NCI-H1417 (cell line): ENCODE measurements around the gene PARL.

Experiments
- DNase-seq, 3 experiments: peaks; one replicate each; lab custom pipeline; 2025; lab: John Stamatoyannopoulos, UW

PARL gene, protein sequence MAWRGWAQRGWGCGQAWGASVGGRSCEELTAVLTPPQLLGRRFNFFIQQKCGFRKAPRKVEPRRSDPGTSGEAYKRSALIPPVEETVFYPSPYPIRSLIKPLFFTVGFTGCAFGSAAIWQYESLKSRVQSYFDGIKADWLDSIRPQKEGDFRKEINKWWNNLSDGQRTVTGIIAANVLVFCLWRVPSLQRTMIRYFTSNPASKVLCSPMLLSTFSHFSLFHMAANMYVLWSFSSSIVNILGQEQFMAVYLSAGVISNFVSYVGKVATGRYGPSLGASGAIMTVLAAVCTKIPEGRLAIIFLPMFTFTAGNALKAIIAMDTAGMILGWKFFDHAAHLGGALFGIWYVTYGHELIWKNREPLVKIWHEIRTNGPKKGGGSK

DNA sequence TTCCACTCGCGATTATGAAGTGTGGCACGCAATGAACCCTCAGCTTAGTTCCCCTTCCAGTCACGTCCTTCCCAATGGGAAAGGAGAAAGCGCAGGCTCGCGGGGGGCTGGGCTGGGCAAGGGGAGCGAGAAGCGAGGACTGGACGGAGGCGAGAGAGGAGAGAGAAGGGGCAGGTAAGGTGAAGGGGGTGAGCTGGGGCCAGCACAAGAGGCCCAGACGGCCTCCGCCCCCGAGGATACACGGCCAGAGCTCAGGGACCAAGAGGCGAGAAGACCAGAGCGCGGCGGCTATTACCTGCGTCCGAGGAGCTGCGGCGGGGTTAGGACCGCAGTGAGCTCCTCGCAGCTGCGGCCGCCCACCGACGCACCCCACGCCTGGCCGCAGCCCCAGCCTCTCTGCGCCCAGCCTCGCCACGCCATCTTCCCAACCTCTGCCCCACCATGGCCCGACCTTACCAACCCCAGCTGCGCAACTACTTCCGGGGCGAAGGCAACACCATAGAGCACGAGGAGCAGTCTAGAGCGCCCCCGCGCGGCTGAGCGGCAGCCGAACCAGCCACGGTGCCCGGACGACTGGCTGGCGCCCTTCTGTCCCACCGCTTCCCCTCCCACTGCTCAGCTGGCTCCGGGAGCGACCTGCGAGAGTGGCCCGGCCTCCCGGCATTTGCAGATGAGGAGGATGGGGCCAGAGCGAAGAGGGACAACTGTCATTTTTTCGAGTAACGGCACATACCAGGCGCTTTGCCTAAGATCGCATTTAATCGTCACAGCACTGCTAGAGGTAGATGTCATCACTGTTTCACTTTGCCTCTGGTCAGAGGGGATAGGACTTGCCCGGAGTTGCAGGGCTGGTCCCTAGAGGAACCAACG, at the start of gene PARL:
TSS of gene PARL (minus strand) at position 454 of the 870 bp plus-strand sequence. CDS start at position 420, 34 bp downstream.
- DNase-seq = peak; percentile 93 to 97 (median 96)

DNA sequence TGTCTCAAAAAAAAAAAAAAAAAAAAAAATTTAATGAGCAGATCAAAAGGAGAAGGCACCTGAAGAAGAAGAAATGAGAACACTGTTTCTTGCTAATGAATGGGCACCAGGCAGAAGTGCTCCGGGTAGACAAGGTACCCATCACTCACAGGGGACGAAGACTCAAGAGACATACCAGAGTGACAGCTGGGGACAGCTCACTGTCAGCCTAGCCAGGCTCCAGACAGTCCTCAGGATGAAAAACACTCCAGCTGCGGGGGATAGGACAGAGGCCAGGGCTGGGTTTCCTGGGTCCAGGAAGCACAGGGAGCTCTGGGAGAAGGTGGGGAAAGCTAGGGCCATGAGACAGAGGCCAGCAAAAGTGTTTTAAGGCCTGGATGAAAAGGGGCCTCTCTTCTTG, 48.5 kb upstream of the PARL start:
- no peak for DNase-seq

DNA sequence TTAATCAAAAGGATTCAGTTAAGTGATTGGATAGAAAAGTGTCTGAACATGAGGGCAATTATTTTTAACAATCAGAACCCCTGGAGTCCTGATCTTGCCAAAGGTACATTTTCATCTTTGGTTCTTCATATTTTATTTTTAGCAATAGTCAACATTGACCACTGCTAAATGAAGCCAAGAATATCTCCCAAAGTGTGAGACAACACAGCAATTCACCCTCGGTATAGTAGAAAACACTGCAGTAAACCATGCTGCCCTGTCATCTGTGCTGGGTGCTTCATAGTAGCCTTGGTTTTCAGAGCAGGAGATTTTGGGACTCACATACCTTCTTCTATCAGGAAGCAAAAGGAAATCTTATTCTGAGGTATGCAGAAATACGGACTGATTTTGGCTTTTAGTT, 47.2 kb upstream of the PARL start:
- no peak for DNase-seq

DNA sequence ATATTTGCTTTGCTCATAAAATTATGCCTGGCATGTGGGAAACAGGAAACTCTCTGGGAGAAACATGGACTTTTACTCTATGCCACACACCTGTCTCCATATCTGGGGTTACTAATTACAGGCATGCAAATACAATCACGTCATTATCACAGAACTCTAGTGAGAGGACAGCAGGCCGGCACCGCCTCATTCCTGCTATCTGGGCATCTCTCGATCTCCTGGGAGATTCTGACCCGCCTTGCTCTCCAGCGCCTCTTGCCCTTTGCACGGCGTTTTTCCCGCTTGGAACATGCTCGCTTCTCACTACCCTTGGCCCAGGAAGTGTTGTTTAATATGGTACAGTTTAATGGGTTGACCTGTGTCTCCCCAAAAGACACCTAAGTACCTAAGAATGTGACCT, 45.4 kb upstream of the PARL start:
- peak in 1 of 3 experiments; percentile 21 for DNase-seq

DNA sequence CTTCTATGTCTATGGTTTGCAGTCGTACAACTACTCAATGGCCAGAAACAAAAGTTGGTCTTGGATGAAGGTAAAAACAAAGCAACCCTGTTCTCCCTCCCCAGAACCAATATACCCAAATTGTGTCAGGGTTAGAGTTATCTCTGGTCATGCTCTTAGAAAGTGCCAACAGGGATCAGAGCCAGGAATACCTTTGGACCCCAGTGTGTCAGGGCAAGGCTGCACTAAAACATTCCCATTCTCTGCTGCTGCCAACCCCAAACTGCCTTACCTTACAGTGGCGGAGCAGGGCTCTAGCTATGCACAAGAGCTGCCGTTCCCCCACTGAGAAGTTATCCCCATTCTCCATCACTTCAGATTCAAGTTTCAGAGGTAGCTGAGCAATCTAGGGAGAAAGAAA, 42.4 kb upstream of the PARL start:
- DNase-seq = no peak

DNA sequence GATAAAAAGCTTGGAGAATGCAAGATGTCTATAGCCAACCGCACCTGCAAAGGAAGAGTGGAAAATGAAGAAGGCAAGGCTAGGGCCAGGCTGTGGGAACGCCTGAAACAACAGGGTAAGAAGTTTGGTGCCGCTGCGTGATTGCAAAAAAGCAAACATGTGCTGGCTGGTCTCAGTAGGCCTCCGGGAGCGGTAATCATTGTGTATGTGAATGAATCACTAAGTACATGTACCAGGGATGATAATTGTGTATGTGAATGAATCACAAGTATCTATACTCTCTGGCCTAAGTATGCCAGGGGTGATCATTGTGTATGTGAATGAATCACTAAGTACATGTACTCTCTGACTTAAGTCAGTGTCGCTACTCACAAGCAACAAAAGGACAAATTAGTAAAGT, 40.3 kb upstream of the PARL start:
- DNase-seq = no peak

DNA sequence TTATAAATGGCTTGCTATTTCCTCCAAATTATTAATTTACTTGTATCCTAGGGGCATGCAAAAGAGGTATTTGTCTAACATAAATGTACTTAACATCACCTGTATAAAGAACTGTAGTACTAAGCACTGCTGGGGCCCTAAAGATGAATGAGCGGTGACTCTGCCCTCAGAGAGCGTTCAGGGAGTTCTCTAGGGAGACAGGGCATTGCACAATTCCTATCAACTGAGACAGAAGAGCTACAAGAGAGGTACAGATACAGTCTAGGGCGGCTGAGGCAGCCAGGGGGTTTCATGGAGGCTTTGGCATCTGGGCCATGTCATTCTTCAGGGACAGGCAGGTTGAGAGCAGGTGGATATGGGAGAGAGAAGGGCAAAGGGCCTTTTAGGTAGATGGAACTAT, 39.9 kb upstream of the PARL start:
- no peak for DNase-seq

DNA sequence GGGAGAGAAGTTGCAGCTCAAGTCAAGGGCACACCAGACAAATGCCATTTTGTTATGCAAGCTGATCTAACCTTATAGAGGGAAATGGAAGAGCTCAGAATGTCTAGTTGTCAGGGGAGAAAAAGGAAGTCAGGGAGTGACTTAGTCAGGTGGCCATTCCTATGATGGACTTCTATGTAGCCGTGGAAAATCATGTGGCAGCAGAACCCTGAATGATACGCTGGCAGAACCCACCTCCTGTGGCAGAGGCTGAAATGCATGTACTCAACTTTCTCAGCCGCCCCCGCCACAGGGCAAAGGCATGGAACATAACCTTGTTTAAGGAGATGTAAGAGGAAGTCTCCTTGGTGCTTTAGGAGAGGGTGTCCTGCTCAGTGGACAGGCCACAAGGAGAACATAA, 37.7 kb upstream of the PARL start:
- no peak for DNase-seq

DNA sequence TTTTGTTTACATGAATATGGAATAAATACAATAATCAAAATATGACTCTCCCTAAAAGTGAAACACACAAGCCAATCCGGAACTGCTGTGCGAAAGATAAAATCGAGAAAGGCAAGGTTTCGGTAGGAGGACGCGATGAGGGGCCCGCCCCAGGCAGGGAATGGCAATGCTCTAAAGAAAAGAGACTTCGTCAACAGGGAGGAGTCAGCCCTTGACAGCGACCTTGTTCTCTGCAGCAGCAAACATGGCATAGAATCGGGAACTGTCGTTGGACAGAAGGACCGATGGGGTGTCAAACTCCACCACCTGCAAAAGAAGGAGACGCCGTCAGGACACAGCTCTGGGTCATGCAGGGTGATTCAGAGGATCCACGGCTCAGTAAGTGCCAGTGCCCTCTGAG, 36.4 kb upstream of the PARL start:
- DNase-seq = no peak

DNA sequence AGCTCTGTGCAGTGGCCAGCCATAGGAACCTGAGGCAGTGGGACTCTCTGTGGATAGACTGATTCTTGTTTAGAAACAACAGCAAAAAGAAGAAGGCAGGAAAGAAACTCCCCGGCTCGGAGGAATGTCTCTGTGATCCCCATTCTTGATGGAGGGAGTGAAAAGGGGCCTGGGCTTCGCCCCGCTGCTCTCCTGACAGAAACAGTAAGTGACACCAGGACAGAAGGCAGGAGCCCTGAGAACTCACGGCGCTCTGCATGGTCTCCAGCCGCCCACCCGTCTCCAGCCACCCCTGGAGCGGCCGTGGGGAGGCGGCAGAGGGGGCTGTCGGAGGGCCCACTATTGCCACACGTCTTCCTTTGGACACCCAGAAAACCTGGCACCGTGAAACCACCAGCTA, 35.7 kb upstream of the PARL start:
- DNase-seq = no peak

DNA sequence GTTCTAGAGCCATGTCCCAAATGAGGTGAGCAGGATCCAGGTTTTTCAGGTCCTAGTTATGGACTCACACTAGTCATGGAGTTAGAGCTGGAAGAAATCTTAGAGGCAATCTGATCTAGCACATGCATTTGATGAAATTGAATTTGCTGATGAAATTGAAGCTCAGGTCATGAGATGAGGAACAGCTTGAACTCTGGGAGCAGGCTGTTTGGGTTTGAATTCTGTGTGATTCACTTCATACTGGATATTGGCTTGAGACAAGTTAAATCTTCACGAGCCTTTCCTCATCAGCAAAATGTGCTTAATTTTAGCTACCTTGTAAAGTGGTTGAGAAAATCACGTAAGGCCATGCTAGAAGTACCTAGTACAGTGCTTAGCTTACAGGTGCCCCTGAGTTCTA, 33.5 kb upstream of the PARL start:
- no peak for DNase-seq

DNA sequence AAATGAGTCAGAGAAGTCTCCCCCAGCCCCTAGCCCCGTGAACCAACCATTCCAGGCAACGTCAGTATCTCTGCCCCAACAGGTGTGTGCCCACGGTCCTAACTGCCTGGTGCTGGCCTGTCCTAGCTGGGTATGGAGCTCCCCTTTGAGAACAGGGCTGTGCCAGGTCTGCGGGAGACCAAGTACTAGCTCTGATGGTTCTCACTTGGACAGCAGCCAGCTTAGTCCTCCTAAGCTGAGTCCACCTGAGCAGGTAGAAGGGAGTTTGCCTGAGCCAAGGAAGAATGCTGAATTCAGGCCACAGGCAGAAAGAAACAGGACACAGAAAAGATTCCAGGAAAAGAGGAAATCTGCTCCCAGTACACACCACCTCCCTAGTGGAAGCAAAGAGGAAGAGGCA, 33.1 kb upstream of the PARL start:
- no peak for DNase-seq

DNA sequence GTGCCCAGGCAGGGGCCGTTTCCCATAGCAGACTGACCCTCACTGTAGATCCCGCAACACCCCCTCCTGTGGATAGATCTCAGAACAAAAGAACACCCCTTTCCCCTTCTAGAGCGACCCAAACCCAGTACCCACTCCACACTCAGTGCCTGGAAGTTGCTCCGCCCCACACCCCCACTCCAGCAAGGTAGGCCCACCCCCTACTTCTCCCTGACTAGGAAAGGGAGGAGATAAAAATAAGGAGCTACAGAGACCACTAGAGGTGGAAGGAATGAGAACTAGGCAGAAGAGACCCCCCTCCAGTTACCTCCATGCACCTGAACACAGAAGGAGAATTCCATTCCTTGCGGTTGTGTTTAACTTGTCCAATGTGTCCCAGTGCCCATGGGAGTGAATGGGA, 30.2 kb upstream of the PARL start:
- DNase-seq = no peak

DNA sequence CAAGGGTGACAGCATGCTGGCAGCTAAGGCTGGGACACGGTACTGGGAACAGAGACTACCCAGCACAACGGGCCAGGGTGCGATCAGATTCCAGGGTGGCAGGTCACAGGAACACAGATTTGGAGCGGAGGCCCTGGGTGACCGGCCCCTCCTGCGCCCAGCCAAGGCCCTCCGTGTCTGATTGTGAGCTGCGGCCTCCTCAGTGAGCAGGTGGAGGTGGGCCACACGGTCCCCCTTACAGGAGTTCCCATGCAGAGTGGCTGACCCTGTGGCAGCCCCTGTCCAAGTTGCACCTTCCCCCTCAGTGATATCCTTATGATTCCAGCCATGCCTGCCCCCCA, 28.9 kb upstream of the PARL start:
- DNase-seq = no peak

DNA sequence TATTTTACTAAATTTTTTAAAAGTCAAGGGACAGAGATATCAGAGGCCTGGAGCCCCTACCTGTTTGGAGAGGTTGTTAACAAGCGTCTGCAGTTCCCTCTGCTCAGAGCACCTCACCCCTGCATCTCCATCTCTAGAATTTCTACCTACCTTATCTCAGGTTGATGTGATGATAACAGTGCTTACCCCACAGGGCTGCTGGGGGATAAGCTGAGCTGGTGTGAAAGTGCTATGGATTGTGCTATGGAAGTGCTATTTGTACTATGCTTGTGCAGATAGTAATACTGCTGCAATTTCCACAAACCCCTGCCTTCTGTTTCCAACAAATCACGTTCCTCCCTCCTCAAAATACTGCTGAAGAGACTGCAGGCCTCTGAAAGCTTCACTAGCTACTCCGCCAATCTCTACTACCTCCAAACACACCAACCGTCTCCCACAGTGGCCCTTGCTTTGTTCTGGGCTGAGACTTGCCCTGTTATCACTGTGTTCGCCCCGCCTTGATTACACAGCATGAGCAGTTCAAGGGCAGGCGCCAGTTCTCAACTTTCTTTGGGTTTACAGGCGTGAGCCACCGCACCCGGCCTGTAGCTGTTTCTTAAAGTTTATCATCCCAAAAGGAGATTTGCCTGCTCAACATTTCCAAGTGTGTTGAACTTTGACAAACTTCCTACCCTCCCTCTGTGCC, 28.4 kb upstream of the PARL start:
- no peak for DNase-seq

DNA sequence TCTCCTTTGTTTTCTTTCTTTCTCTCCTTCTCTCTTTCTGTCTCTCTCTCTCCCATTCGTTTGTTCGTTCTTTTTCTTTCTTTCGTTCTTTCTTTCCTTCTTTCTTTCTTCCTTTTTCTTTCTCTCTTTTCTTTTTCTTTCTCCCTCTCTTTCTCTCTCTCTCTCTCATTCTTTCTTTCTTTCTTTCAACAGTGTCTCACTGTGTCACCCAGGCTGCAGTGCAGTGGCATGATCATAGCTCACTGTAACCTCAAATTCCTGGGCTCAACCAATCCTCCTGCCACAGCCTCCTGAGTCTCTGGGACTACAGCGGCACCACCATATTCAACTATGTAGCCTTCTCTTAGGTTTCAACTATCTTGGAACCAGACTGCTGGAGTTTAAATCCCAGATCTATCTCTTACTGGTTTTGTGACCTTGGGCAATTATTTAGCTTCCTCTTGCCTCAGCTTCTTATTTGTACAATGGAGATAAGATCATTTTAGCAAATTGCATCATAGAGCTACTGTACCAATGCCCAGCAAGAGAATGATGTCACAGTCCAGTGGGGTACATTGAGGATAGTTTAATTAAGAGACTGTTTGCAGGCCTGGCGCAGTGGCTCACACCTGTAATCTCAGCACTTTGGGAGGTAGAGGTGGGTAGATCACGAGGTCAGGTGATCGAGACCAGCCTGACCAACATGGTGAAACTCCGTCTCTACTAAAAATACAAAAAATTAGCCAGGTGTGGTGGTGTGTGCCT, 27.3 kb upstream of the PARL start:
- DNase-seq = no peak

DNA sequence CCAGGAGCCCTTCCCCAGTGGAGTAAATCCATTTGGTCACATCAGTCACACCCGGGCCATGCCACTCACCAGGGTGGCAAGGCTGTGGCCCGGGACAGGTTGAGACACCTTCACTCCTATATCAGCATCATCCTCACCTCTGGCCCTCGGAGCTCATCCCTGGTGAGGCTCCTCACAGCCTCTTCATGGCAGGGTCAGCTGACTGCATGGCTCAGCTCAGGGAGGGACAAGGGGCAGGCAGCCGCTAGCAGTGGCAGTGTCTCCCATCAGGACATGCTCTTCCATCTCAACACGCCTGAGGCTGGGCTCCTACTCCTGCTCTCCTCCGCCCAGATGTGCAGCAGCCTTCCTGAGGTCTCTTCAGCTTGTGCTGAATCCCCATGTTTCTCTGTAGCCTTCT, 26.4 kb upstream of the PARL start:
- DNase-seq = no peak

DNA sequence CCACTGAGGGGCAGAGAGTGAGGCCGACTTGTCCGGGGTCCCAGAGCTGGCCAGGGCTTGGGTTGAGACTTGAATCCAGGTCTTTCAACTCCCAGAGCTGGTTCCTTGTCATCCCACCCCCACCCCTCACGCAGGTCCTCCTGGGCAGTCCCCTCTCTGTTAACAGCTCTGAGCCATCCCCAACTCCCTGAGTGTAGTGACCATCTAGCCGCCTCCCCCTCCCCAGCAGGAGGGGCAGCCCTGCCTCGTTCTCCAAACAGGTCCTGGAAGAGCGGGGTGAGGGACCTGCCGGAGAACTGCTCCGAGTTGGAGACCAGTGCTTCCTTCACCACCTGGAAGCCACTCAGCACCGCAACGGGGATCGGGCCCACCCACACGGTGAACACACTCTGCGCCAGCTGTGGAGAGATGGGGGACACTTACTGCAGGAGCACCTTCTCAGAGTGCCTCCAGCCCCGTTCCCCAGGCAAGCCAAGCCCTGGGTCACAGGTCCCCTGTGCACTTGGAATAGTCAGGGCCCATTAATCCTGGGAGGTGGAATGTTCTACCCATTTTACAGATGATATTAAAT, 24.4 kb upstream of the PARL start:
- no peak for DNase-seq

DNA sequence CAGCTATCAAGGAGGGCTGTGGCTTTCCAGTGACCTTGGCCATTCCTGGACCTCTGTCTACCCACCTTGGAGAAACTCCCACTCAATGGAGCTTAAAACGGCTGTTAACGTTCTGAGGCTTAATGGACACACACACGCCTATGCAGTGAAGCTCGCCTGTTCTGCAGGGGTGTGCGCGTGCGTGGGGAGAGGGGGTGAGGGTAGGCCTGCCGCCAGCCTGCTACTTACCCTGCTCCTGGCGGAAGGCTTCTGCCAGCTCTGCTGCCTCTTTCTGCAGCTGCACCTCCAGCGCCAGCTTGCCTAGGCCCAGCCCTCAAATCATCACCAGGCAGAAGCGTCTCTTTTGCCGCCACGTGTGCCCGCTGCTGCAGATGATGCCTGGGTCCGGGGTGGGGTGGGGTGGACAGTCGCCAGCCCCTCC, 23.2 kb upstream of the PARL start:
- DNase-seq = no peak

DNA sequence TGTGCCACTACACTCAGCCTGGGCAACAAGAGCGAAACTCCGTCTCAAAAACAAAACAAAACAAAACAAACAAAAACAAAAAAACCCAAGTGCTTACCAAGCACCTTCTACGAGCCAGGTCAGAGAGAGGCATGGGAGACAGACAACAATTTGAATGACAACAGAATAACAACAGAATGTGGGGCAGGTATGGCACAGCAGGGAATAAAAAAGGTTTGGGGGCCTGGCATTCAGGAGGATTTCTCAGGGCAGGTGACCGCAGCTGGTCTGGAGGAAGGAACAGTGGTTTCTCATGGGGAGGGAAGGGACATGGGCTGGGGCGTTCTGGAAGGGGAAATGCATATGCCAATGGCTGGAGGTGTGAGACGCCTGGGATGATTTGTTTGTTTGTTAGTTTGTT, 22.5 kb upstream of the PARL start:
- DNase-seq = no peak

DNA sequence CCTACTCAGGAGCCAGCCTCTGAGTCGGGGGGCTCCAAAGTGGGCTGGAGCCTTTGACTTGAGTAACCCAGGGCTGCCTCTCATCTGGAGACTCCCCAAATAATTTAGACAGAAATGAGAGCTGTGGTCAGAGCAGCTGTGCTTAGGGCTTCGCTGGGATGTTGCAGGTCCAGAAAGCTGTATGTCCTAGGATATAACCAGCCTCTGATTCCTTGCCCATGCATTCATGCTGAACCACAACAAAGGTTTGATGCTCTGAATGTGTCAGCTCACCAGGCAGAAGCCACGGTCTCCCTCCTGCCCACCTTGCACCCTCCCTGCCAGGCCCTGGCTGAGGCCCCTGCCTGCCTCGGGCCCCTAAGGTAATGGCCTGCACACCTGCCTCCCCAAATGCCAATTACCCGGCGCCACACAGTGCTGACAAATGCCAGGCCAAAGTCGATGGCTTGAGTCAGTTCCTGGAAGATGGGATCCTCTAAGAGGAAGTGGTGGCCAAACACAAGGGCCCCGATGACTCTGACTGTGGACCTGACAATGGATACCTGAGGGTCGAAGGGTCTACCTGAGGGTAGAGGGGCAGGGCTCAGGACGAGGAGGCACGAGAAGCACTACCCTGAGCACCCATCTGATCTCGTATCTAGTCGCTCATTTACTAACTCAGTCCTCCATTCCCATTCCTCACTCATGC, 21.7 kb upstream of the PARL start:
- no peak for DNase-seq
